Measurements from ENCODE around the gene APCDD1L.

GRCh38 chr20:58547623-58548475 lies 32.6 kb upstream of the APCDD1L start:
- TF ChIP-seq POLR2AphosphoS5 (IDR thresholded peaks at IDR 0.05; ENCODE audit: low read depth, low read length) (no peak), POLR2A (IDR thresholded peaks at IDR 0.05; ENCODE audit: low read depth, low read length) (no peak)

Measured in GM12892 (cell line).